Mesodermal cell (in vitro differentiated cells): Measurements from ENCODE around the gene KIF26A.
"Not testable (repeated sequence)": the region's sequence is repeated elsewhere in the genome, so short reads cannot be mapped to it uniquely, and the experiment has no call there.

Source experiments
- H3K27ac ChIP-seq: 2 replicates; pipeline ENCODE4 v1.7.0; 2013; ENCODE audit warnings: mild to moderate bottlenecking, low read depth, low read length, moderate library complexity; ENCODE audit not compliant: severe bottlenecking
- H3K36me3 ChIP-seq: 2 replicates; pipeline ENCODE4 v1.7.1; 2013; ENCODE audit warnings: mild to moderate bottlenecking, low read length, moderate library complexity; ENCODE audit not compliant: control insufficient read depth, insufficient read depth
- H3K4me1 ChIP-seq: one replicate; pipeline ENCODE4 v1.7.1; 2013; ENCODE audit warnings: mild to moderate bottlenecking, low read length; ENCODE audit not compliant: insufficient read depth, control insufficient read depth, poor library complexity, severe bottlenecking
- H3K4me3 ChIP-seq: 2 replicates; pipeline ENCODE4 v1.7.0; 2013; ENCODE audit warnings: low read length, control low read depth, mild to moderate bottlenecking; ENCODE audit not compliant: insufficient read depth, poor library complexity, severe bottlenecking; ENCODE audit errors: extremely low read depth
- H3K9me3 ChIP-seq: 2 replicates; pipeline ENCODE4 v1.7.1; 2013; ENCODE audit warnings: mild to moderate bottlenecking, low read length, moderate library complexity; ENCODE audit not compliant: control insufficient read depth
- WGBS, 2 experiments: methylation state at CpG; one replicate each; pipeline ENCODE4 v1.1.5; 2013; ENCODE audit warnings: missing lambda C conversion rate in 2 of 2; ENCODE audit not compliant: insufficient coverage in 2 of 2; 5-methylcytosine and 5-hydroxymethylcytosine counted together

KIF26A gene

DNA sequence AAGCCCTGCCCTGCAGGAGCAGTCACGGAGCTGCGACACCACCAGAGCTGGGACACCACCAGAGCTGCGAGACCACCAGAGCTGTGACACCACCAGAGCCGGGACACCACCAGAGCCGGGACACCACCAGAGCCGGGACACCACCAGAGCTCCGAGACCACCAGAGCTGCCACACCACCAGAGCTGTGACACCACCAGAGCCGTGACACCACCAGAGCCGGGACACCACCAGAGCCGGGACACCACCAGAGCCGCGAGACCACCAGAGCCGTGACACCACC, 69.6 kb downstream of the KIF26A start:
- not testable (repeated sequence) for H3K9me3 ChIP-seq, H3K27ac ChIP-seq, H3K4me1 ChIP-seq, H3K4me3 ChIP-seq, H3K36me3 ChIP-seq
- WGBS, 2 experiments = 88 to 100% methylated on average over 2 to 11 of the region's 13 CpGs

DNA sequence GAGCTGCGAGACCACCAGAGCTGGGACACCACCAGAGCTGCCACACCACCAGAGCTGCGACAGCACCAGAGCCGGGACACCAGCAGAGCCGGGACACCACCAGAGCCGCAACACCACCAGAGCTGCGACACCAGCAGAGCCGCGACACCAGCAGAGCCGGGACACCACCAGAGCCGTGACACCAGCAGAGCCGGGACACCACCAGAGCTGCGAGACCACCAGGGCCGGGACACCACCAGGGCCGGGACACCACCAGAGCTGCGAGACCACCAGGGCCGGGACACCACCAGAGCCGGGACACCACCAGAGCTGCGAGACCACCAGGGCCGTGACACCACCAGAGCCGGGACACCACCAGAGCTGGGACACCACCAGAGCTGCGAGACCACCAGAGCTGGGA, 69.9 kb downstream of the KIF26A start:
- not testable (repeated sequence) for H3K4me3 ChIP-seq, H3K27ac ChIP-seq, H3K36me3 ChIP-seq, H3K4me1 ChIP-seq, H3K9me3 ChIP-seq
- WGBS, 2 experiments = 91 to 97% methylated on average over 6 to 20 of the region's 21 CpGs

DNA sequence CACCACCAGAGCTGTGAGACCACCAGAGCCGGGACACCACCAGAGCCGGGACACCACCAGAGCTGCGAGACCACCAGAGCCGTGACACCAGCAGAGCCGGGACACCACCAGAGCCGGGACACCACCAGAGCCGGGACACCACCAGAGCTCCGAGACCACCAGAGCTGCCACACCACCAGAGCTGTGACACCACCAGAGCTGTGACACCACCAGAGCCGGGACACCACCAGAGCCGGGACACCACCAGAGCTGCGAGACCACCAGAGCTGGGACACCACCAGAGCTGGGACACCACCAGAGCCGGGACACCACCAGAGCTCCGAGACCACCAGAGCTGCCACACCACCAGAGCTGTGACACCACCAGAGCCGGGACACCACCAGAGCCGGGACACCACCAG, 70.7 kb downstream of the KIF26A start:
- H3K36me3 ChIP-seq, H3K27ac ChIP-seq, H3K9me3 ChIP-seq, H3K4me3 ChIP-seq, H3K4me1 ChIP-seq: not testable (repeated sequence)
- WGBS, 2 experiments = 95 to 96% methylated on average over 8 to 11 of the region's 15 CpGs

DNA sequence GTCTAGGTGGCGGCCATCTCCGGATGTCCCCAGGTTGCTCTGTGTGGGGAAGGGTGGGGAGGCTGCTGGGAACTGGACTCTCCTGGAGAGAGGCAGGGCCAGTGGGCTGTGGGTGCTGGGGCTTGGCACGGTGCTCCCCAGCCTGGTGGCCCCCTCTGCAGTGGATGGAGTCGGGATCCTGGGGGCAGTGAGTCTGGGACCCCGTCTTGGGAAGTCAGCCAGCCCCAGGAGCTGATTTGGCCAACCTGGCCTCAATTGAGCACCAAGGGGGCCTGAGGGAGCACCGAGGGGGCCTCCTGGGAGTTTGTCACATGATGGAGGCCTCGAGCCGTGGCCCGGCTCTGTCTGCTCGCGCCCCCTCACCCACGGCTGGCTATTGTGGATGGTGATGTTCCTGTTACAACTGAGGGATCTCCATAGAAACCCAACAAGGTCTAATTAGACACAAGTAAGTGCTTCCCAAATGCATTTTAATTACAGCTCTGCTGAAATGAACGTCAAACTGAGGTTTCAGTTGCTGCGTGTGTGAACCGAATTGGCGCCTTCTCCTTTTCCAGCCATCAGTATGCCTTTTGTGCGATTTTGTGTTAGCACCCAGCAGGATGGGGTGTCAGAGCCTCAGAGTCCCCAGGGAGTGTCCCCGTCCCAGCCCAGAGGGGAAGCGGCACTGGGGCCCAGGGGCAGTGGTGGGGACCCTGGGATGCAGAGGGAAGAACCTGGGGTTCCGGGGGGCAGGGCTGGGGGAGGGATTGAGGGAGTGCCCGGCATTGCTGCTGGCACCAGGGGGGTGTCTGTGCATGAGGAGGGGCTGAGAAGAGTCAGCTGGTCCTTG, 71.8 kb downstream of the KIF26A start:
- Histone ChIP-seq H3K36me3 (no peaks in the 10 kb centered on the region), H3K27ac (no peak overlapping the region), H3K4me3 (no peak overlapping the region), H3K9me3 (no peaks in the 10 kb centered on the region), H3K4me1 (peaks cover 4% of the 10 kb centered on the region)
- 87 to 94% methylated on average over 10 to 20 of the region's 21 CpGs for WGBS, 2 experiments

DNA sequence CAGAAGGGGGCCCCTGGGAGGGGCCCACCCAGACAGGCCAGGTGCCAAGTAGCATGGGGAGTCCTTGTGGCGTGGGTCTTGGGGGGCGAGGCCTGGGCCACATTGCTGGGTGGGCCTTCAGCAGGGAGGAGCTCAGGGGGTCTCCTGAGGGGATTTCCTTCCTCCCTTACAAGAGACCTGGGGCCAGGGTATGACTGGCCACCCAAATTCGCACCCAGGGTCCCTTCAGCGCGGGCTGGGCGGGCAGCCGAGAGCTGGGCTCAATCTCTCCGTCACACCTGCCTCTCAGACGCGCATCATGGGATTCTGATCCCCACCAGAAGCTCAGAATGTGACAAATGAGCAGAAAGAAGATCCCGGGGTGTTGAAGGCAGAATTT, 72.4 kb downstream of the KIF26A start:
- no peaks in the 10 kb centered on the region for H3K36me3 ChIP-seq
- peaks cover 4% of the 10 kb centered on the region for H3K4me1 ChIP-seq
- no peak overlapping the region for H3K27ac ChIP-seq
- 93 to 98% methylated on average over 10 to 11 of the region's 11 CpGs for WGBS, 2 experiments
- H3K9me3 ChIP-seq = no peaks in the 10 kb centered on the region
- no peak overlapping the region for H3K4me3 ChIP-seq

DNA sequence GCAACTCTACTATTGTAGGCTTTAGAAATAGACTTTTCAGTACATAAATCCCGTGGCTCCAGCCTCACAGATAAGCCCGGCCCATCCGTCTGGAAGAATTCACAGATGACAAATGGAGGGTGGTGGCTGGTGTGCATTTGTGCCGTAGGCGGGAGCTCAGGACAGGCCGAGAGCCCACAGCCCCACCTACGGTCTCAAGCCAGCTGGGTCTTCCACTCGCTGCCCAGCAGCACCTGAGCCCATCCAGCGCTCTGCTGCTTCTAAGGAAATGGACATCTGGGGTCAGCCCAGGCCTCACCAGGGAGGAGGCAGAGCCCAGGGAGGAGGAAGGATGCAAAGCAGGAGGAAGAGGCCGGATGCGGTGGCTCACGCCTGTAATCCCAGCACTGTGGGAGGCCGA, 72.8 kb downstream of the KIF26A start:
- Histone ChIP-seq H3K27ac (no peak overlapping the region), H3K4me3 (no peak overlapping the region), H3K4me1 (peaks cover 2% of the 10 kb centered on the region), H3K9me3 (no peaks in the 10 kb centered on the region), H3K36me3 (no peaks in the 10 kb centered on the region)
- WGBS, 2 experiments = 84 to 89% methylated on average over 7 to 13 of the region's 13 CpGs

DNA sequence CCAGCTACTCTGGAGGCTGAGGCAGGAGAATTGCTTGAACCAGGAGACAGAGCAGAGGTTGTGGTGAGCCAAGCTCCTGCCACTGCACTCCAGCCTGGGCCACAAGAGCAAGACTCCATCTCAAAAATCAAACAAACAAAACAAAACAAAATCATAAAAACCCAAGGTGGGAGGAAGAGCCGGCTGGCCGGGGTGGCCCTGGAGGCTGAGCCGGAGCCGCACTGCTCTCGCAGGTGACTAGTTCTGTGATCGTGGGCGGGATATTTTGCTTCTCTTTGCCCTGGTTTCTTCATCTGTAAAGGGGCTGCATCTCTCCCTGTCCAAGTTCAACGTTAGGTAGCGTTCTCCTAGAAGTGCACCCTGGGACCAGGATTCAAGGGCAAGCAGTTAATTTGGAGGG, 73.4 kb downstream of the KIF26A start:
- no peak overlapping the region for H3K27ac ChIP-seq
- no peaks in the 10 kb centered on the region for H3K9me3 ChIP-seq
- H3K4me3 ChIP-seq = no peak overlapping the region
- WGBS, 2 experiments = 92 to 95% methylated on average over 8 to 9 of the region's 9 CpGs
- no peaks in the 10 kb centered on the region for H3K36me3 ChIP-seq
- H3K4me1 ChIP-seq = no peaks in the 10 kb centered on the region

DNA sequence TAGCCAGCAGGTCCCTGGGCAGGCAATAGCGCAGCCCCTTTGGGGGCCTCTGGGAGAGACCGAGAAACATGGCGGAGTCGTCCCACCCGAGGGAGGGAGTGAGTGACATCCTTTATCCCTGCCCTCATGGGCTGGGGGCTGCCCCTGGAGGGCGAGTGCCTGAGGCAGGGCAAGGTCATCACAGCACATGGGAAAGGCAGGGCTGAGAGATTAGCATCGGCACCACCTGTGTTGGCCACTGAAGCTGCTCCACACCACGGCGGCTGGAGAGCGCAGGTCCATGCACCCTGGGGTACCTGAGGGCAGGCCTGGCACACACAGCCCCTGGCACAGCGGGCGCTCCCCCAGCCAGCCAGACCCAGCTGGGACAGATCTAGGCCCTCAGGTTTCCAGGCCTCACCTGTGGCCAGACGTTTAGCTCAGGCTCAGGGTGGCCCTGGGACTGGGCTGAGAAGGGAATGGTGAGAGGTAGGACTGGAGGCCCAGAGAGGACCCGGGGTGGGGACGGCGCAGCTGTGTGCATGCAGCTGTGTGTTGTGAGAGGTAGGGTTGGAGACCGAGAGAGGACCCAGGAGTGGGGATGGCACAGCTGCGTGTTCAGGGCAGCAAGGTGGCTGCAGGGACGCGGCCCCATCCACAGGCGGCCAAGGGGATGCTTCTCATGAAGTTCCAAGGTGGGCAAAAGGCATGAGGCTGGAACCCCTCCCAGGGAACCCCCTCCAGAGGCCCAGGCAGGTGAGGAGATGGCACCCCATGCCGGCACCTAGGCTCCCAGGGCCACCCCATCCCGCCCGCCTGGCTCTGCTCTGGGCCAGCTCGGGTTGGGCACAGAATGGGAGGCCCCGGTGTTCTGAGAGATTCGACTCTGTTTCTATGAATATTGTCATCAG, 74.1 kb downstream of the KIF26A start:
- H3K27ac ChIP-seq = no peak overlapping the region
- 94% methylated on average over 20 to 26 of the region's 27 CpGs for WGBS, 2 experiments
- H3K4me1 ChIP-seq = no peaks in the 10 kb centered on the region
- no peaks in the 10 kb centered on the region for H3K9me3 ChIP-seq
- no peaks in the 10 kb centered on the region for H3K36me3 ChIP-seq
- H3K4me3 ChIP-seq = no peak overlapping the region

DNA sequence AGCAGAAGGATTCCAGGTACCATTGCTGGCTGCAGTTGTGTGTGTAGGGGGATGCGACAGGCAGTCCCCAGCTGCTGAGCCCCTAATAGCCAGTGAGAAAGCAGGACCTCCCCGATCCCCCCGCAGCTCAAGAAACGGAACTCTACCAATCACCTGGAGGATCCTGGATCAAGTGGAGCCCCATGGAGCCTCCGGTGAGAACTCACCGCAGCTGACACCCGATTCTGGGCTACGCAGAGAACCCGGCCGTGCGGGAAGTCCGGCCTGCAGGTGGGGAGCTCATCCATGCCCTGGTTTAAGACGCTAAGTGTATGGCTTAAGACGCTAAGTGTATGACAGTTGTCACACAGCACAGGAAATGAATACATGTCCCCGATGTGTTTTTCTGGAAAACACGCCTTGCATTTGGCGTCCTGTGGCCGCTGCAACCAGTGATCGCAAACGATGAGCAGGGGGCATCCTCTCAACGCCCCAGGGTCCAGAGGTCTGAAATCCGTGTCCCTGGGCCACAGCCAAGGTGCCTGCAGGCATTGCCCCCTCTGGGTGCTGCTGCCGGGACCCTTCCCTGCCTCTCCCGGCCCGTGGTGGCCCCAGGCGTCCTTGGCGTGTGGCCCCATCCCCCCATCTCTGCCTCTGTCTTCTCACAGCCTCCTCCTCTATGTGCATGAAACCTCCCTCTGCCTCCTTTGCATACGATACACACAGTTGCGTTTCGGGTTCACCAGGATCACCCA, 75.1 kb downstream of the KIF26A start:
- no peak overlapping the region for H3K27ac ChIP-seq
- H3K9me3 ChIP-seq = no peaks in the 10 kb centered on the region
- 93 to 94% methylated on average over 28 to 30 of the region's 30 CpGs for WGBS, 2 experiments
- no peak overlapping the region for H3K4me3 ChIP-seq
- H3K4me1 ChIP-seq = no peaks in the 10 kb centered on the region
- H3K36me3 ChIP-seq = no peaks in the 10 kb centered on the region

DNA sequence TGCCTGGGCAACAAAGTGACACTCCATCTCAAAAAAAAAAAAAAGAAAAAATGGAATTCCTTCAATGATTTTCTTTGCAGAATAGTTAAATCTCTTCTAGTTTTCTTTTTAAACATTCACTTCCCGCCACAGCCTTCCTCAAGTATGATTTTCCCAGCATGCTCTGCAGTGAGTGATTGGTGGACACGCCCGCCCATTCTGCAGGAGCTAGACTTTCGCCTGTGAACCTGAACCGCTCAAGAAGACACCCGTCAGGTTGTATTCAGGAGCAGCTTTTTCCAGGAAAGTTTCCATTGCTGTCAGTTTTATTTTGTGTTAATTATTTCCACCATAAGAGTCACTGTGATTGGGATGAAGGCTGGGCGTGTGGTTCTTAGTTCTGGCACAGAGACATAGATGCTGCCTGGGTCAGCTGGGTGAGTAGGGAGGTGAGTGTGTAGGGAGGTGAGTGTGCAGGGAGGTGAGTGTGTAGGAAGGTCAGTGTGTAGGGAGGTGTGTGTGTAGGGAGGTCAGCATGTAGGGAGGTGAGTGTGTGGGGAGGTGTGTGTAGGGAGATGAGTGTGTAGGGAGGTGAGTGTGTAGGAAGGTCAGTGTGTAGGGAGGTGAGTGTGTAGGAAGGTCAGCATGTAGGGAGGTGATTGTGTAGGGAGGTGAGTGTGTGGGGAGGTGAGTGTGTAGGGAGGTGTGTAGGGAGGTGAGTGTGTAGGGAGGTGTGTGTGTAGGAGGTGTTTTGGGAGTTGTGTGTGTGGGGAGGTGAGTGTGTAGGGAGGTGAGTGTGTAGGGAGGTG, 76.2 kb downstream of the KIF26A start:
- Histone ChIP-seq H3K4me1 (no peaks in the 10 kb centered on the region), H3K4me3 (no peak overlapping the region), H3K9me3 (no peaks in the 10 kb centered on the region), H3K36me3 (no peaks in the 10 kb centered on the region), H3K27ac (no peak overlapping the region)
- 91 to 93% methylated on average over 5 to 6 of the region's 7 CpGs for WGBS, 2 experiments
